Measurements from ENCODE around the gene DBH. TPM values are rescaled to one million over a fixed set of nuclear protein-coding genes. Genes with fewer than 3 reads are reported as not detected.

Gene DBH
- total and polyA plus RNA-seq, 10 of the 15 experiments (the other 5 are each of a cell fraction or from before 2014, with no cell fraction given), result not detected

DNA sequence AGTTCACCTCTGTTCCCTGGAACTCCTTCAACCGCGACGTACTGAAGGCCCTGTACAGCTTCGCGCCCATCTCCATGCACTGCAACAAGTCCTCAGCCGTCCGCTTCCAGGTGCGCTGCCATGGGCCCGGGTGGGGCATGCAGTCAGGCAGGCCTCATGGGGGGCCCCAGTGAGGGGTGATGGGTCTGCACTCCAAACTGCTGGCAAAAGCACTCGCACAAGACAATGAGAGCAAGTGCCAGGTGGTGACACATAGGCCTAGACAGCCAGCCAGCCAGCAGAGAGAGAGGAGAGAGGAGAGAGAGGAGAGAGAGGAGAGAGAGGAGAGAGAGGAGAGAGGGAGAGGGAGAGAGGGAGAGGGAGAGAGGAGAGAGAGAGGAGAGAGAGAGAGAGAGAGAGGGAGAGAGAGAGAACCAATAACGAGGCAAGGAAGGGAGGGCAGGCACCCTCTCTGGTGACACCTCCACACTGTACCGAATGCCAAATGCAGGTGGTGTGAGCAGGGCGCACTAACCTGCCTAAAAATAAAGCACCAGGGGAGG, 21.0 kb downstream of the DBH start:
- ATAC-seq (no peak), DNase-seq (ENCODE audit: low read depth, low spot score) (no peak), FAIRE-seq (no peak)
- in situ Hi-C loops (cut with MboI) (no loop called here), intact Hi-C loops (cut with micrococcal nuclease; ENCODE audit: unreplicated experiment) (no loop called here)
- no peaks in the 10 kb centered on the region for H4K20me1 ChIP-seq (ENCODE audit: control insufficient read depth, insufficient read depth)
- H3K4me1 ChIP-seq (ENCODE audit: control insufficient read depth, insufficient read depth, low read length), result no peaks in the 10 kb centered on the region
- no peak overlapping the region for H3K9ac ChIP-seq (ENCODE audit: control insufficient read depth, insufficient read depth, low read length)
- ChIA-PET POLR2A (no interaction called here), SMC1A (ENCODE audit: uncharacterized antibody, unreplicated experiment) (no interaction called here), RAD21 (ENCODE audit: unreplicated experiment) (no interaction called here), CTCF (no interaction called here)
- no peak for TF ChIP-seq JUNB (IDR thresholded peaks at IDR 0.05)
- no peak for TF ChIP-seq SREBF2 (IDR thresholded peaks at IDR 0.05; ENCODE audit: low read length)
- no peak for TF ChIP-seq SUZ12 (IDR thresholded peaks at IDR 0.05; ENCODE audit: unreplicated experiment)
- TF ChIP-seq SP1 (IDR thresholded peaks at IDR 0.05; ENCODE audit: low read depth, low read length), result no peak
- TF ChIP-seq CEBPB (IDR thresholded peaks at IDR 0.05; ENCODE audit: borderline replicate concordance in 1 of 2, low read depth in 2 of 2, low read length in 2 of 2), result no peak
- BruUV-seq (replicated peaks), result no TSS peak
- H3K9me3 ChIP-seq (replicated peaks; ENCODE audit: control insufficient read depth, insufficient read depth, low read length), result no peaks in the 10 kb centered on the region
- peaks cover 7 to 11% of the 10 kb centered on the region in 2 experiments; a peak in 3 of 4 replicates for H3K27me3 ChIP-seq (replicated peaks in 1 of 2; ENCODE audit: control insufficient read depth in 2 of 2, insufficient read depth in 2 of 2, low read length in 1 of 2)
- H2AFZ ChIP-seq (ENCODE audit: control insufficient read depth, low read depth, low read length), result no peak overlapping the region
- WGBS (ENCODE audit: insufficient coverage, insufficient replicate concordance, low lambda C conversion rate, missing lambda C conversion rate), result 64% methylated on average over 13 of the region's 13 CpGs
- H3K36me3 ChIP-seq (ENCODE audit: control insufficient read depth in 2 of 2, insufficient read depth in 2 of 2, low read length in 1 of 2), result no peaks in the 10 kb centered on the region
- H3K4me3 ChIP-seq, result no peak overlapping the region
- no peak overlapping the region for H3K4me2 ChIP-seq (ENCODE audit: control insufficient read depth, insufficient read depth)
- no peaks in the 10 kb centered on the region for H3K79me2 ChIP-seq (ENCODE audit: control insufficient read depth, insufficient read depth, low read length)
- H3K27ac ChIP-seq (ENCODE audit: control insufficient read depth, insufficient read depth), result no peak overlapping the region

DNA sequence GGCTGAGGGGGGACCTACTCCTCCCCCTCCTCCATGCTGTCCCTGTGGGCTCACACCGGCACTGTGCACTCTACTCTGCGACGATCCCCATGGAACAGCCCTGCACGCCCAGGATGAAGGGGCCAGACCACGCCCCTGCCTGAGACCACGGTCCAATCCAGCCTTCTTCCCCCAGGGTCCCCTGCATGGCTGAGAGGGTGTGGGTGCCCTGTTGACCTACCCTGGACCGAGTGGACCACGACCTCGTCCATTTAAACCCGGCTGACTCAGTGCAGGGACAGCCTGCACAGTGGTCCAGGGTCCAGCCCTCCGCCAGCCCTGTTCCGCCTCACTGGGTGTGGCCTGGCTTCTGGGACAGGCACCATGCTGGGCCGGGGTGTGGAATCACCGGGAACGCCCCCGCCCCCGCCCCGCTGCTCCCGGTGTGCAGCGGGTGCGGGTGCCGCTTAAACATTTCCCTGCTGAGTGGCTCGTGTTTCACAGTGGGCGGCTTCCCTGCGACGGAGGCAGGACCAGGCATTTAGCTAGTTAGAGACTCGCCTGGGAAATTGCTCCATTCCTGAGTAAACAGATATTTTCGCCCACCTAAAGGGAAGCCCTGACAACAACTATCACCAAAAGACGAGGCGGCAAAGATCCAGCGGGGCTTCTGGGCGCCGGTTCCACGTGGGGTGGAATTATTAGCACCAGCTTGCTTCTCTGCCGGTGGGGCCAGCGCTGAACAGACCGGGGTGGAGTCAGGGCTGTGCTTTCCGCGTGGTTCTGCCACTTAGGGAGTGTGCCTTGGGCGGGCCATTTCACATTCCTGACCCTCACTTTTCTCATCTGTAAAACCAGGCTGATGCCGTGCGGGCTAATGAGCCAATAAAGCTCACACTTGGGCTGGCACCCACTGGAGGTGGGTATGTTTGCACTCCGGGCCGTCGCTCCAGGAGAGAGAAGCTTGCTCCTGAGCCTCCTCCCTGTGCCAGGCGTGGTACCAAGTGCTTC, 22.6 kb downstream of the DBH start:
- Histone ChIP-seq H3K36me3 (ENCODE audit: control insufficient read depth in 2 of 2, insufficient read depth in 2 of 2, low read length in 1 of 2) (no peaks in the 10 kb centered on the region), H3K4me3 (no peak overlapping the region), H2AFZ (ENCODE audit: control insufficient read depth, low read depth, low read length) (no peak overlapping the region), H3K4me1 (ENCODE audit: control insufficient read depth, insufficient read depth, low read length) (no peaks in the 10 kb centered on the region), H3K9ac (ENCODE audit: control insufficient read depth, insufficient read depth, low read length) (no peak overlapping the region), H3K27ac (ENCODE audit: control insufficient read depth, insufficient read depth) (no peak overlapping the region), H3K4me2 (ENCODE audit: control insufficient read depth, insufficient read depth) (no peak overlapping the region), H4K20me1 (ENCODE audit: control insufficient read depth, insufficient read depth) (no peaks in the 10 kb centered on the region), H3K79me2 (ENCODE audit: control insufficient read depth, insufficient read depth, low read length) (no peaks in the 10 kb centered on the region), H3K27me3 (replicated peaks in 1 of 2; ENCODE audit: control insufficient read depth in 2 of 2, insufficient read depth in 2 of 2, low read length in 1 of 2) (peaks cover 7 to 9% of the 10 kb centered on the region in 2 experiments; a peak in 3 of 4 replicates), H3K9me3 (replicated peaks; ENCODE audit: control insufficient read depth, insufficient read depth, low read length) (no peaks in the 10 kb centered on the region)
- in situ Hi-C loops (cut with MboI) (no loop called here), intact Hi-C loops (cut with micrococcal nuclease; ENCODE audit: unreplicated experiment) (no loop called here)
- DNase-seq (ENCODE audit: low read depth, low spot score), result no peak
- WGBS (ENCODE audit: insufficient coverage, insufficient replicate concordance, low lambda C conversion rate, missing lambda C conversion rate), result 20% methylated on average over 43 of the region's 46 CpGs
- FAIRE-seq, result no peak
- ATAC-seq, result no peak
- no TSS peak for BruUV-seq (replicated peaks)
- ChIA-PET CTCF (no interaction called here), POLR2A (no interaction called here), SMC1A (ENCODE audit: uncharacterized antibody, unreplicated experiment) (no interaction called here), RAD21 (ENCODE audit: unreplicated experiment) (no interaction called here)
- TF ChIP-seq SREBF1 (IDR thresholded peaks at IDR 0.05; ENCODE audit: low read length) (no peak), FOXM1 (IDR thresholded peaks at IDR 0.05; ENCODE audit: low read depth, low read length) (no peak), MTA2 (IDR thresholded peaks at IDR 0.05; ENCODE audit: low read depth) (no peak), YY1 (IDR thresholded peaks at IDR 0.05; ENCODE audit: low read depth, low read length) (no peak), ZBTB11 (CRISPR knock-in tag; IDR thresholded peaks at IDR 0.05) (no peak), SPI1 (IDR thresholded peaks at IDR 0.05; ENCODE audit: borderline replicate concordance, insufficient read depth, low read depth, low read length) (no peak), KAT2A (conservative IDR thresholded peaks at IDR 0.05; ENCODE audit: control insufficient read depth, low read depth, low read length) (no peak), SMC3 (IDR thresholded peaks at IDR 0.05; ENCODE audit: borderline replicate concordance, low read length) (no peak)
